NCI-H2227 (cell line): ENCODE results near the gene DNAJB2.
"Not testable (repeated sequence)": the region's sequence is repeated elsewhere in the genome, so short reads cannot be mapped to it uniquely, and the experiment has no call there.

Experiments used
- DNase-seq: peaks from one replicate; lab custom pipeline; 2025; ENCODE audit not compliant: unreplicated experiment; lab: John Stamatoyannopoulos, UW

DNAJB2 gene

DNA sequence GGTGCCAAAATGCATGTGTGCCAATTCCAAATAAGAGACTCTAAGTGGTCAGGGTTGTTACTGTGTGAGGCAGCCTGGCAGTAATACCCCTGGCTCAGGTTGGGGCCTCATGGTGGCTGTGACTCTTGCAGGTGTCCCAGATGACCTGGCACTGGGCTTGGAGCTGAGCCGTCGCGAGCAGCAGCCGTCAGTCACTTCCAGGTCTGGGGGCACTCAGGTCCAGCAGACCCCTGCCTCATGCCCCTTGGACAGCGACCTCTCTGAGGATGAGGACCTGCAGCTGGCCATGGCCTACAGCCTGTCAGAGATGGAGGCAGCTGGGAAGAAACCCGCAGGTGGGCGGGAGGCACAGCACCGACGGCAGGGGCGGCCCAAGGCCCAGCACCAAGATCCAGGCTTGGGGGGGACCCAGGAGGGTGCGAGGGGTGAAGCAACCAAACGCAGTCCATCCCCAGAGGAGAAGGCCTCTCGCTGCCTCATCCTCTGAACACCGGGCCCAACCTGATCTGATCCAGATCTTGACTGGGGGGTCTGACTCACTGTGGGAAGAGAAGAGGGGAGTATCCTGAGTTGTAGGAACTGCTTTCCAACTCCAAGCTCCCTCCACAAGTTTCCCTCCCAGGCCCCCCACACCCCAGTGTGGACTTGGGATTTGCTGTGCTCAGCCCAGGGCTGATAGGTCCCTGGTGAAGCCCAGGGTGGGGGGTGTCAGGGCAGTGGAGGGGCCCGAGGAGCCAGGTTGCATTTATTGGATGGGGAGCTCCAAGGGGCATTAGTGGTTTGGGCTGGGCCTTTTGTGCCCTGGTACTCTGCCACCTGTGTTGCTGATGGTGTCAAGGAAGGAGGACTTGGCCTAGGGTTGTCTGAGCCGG lies 5.6 kb downstream of the DNAJB2 start:
- no peak for DNase-seq

DNA sequence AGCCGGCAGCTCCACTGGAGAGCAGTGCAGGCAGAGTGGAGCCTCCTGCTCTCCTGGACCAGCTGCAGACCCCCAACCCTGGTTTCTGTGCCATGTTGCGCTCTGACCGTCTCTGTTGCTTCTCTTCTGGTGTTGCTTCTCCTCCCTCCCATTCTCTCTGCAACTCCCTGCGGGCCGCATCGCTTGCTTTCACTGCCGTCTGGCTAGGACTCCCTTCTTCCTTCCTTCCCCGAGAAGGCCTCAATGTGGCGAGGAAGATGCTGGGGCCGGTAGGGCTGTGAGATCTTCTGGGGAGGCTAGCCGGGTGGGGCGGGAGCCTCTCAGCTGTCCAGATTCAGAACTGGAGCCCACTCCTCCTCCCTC lies 6.2 kb downstream of the DNAJB2 start:
- DNase-seq, result no peak

DNA sequence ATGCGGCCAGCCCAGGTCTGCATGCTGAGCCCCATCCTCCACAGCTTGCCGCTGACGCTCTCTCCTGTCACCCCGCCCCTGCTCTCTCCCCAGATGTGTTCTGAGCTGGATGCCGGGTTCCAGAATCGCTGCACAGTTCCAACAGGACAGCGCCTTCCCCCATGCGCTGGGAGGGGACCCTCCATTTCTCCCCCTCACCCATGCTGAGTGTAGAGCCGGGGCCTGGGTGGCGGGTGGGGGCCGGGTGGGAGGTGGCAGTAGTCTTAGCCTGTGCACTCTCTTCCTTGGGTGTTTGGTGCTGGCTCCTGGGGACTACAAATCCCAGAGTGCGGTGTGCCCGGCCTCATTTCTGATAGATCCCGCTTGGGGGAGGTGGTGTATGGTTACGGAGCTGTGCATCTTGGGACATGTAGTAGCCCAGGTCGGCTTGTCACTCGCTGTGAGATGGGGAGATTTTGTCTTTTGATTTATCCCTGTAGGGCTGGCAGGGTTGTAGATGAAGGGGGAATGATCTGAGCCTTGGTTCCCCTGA lies 6.8 kb downstream of the DNAJB2 start:
- peak; percentile 86 for DNase-seq

DNA sequence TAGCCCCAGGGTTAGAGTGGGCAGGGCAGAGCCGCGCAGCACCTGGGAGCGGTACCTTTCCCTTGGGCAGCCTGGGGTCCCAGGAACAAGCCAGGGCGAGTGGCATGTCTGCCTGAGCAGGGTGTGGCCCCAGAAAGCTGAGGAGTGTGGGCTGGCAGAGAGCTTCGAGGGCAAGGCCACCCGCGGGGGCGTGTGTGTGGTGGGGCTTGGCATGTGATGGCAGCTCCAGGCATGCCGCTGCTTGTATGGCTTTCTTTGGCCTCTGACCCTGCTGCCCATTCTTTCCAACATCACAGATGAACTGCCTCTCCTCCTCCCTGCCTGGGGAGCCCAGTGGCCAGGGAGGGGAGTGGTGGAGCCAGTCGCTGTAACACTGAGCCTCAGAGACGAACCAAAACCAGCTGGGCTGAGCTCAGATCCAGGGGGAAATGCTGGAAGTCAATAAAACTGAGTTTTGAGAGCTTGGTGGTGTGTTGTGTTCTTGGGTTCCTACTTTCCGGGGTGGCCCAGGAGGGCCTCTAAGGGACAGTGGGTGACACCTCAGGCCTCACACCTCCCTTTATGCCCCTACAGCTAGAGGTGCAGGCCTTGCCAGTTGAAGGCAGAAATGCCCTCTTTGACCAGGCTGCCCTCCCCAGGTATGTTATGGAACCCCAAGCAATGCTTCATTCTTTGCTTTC lies 7.4 kb downstream of the DNAJB2 start:
- peak; percentile 29 for DNase-seq

DNA sequence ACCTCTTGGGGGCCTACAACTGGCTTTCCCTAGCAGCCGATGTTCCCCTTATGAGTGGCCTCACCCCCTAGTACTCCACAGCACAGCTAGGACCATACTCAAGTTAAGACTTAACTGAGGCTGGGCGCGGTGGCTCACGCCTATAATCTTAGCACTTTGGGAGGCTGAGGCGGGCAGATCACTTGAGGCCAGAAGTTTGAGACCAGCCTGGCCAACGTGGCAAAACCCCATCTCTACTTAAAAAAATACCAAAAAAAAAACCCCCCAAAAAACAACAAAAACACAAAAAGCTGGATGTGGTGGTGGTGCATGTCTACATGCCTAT lies 7.9 kb downstream of the DNAJB2 start:
- not testable (repeated sequence) for DNase-seq

DNA sequence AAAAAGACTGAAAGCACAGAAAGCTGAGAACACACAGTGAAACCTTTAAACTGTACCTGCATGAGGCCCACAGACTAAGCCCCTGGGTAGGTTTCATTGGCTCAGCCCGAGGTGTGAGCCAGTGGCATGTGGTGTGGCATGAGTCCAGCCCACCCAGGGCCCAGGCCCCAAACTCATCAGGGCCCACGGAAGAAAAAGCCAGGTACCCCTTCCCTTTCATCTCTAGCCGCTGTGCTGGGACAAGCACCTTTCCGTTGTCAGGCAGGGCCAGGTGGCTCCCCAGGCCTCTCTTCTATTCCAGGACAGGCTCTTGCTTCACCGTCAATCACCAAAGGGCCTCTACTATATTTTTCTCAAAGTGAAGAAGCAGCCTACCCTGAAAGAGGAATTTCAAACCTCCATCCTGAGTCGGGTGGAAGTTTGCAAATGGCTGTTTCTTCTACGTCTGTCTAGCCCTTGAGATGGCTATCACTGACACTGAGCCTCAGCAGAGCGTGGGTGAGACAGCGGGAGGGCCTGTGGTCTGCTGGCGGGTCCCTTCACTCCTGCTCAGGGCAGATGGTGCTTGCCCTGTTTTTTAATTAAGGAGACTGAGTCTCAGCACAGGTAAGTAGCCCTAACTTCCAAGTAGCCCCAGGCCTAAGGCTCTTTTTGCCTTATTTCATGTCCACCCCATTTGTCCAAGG lies 8.6 kb downstream of the DNAJB2 start:
- DNase-seq, result no peak

DNA sequence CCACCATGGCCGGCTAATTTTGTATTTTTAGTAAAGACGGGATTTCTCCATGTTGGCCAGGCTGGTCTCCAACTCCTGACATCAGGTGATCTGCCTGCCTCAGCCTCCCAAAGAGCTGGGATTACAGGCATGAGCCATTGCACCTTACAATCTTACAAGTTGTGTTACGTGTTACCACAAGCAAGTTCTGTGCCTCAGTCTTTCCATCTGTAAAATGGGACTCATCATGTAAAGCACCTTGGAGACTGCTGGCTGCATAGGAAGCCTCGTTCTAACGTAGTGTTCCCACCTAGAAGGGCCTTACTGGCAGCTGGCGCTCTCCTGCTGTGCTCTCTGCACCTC lies 10.0 kb downstream of the DNAJB2 start:
- no peak for DNase-seq

DNA sequence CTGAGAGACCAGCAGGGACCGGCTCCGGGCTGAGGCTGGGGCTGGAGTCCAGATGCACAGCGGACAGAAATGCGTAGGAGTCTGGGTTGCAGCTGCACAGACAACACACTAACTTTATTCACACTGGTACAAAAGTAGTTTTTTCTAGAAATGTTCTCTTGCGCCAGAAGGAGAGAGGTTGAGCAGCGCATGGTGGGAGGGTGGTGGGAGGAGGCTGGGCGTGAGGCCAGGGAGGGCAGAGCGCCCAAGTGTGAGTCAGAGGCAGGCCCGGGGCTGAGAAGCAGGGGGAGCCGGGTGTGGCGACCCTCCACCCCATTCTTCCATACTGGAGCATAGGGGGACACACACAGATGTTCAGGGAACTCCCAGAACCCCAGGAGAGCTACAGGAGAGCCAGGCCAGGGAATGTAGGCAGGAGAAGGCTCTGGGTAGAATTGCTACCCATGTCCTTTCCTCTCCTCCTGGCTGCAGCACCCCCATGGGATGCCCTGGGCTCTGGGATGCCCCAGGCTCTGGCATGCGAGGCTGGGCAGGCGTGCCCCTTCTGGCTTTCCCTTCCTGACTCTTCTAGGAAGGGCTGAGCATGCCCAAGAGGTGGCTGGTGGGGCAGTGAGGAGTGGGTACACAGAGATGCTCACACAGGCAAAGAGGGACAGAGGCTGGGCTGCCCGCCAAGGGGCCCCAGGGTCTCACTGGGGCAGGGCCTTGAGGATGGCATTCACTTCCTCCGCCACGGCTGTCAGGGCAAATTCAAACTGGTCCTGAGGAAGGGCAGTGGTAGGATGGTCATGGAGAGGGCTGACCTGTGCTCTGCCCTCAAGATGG lies 10.6 kb downstream of the DNAJB2 start:
- DNase-seq, result no peak

DNA sequence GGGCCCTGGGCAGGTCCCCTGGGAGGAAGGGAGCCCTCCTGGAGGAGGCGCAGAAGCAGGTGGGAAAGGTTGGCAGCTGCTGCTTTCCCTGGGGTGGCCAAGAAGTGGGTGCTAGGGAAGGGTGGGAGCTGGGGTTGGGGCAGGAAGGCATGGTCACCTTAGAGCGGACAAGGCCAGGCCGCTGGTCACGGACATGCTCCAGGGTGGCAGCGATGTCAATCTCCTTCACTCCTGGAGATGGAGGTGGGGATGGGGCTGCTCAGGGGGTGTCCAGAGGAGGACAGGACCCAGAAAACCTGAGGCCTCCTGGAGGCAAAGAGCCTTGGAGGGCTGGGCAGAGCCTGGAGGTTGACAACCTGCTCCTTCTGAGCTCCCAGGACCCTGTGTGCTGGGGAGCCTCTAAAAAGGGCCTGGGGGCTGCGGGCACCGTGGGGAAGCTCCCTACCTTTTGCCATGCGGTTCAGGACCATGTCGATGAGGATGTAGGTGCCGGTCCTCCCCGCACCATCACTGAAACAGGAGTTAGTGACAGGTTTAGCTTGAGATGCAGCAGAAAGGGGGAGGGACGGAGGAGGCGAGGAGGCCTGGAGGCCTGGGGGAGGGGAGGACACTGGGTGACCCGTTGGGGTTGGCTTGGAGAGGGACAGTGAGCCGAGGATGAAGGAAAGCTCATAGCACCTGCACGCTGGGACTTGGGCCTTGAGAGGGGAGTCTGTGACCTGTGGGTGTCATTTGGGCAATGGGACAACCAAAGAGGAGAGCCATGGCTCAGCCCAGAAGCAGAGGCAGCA lies 11.4 kb downstream of the DNAJB2 start:
- DNase-seq, result no peak

DNA sequence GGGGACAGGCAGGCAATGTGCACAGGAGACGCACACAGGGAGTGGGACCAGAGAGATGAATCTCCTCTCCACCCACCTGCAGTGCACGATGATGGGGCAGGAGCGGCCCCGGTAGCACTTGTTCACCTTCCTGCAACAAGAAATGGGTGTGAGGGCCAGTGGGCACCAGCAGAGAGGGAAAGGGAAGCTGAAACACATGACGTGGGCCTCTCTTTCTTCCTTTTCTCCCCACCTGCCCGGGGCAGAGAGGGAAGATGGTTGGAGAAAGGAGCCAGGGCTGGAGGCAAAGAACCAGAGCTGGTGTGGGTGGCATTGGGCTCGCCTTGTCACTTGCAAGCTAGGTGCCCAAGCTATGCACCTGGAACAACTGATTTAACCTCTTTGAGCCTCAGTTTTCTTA lies 12.2 kb downstream of the DNAJB2 start:
- no peak for DNase-seq

DNA sequence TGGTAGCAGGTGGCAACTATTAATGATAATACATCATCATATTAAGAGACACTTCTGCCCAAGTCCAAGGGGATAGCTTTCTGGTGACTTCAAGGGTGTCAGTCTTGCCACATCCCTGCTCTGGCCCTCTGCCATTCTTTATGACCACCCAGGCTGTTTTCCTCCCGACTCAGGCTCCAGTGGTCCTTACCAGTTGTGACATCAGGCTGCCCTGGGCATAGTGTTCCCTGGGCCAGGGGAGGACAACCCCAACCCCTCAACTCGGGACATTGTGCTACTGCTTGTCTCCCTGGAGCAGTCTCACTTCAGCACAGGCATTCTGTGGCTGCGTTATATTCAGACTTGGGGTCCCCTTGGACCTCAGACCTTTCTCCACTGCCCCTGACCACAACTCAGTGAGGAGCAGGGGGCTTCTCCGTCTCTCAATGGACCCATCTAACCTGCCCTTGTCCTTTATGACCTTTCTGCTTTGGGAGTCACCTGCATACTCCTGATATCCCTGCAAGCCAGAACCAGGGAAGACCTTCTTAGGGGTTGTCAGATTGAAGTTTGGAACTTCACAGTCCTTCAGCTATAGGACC lies 12.8 kb downstream of the DNAJB2 start:
- DNase-seq, result no peak

DNA sequence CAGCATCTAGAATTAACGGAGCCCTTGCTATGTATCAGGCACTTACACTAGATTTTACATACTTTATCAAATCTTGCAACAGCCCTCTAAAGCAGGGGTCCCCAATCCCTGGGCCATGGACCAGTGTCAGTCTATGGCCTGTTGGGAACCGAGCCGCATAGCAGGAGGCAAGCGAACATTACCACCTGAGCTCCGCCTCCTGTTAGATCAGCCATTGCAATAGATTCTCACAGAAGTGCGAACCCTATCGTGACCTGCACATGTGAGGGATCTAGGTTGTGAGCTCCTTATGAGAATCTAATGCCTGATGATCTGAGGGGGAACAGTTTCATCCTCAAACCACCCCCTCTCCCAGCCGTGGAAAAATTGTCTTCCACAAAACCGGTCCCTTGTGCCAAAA lies 13.4 kb downstream of the DNAJB2 start:
- DNase-seq, result no peak

DNA sequence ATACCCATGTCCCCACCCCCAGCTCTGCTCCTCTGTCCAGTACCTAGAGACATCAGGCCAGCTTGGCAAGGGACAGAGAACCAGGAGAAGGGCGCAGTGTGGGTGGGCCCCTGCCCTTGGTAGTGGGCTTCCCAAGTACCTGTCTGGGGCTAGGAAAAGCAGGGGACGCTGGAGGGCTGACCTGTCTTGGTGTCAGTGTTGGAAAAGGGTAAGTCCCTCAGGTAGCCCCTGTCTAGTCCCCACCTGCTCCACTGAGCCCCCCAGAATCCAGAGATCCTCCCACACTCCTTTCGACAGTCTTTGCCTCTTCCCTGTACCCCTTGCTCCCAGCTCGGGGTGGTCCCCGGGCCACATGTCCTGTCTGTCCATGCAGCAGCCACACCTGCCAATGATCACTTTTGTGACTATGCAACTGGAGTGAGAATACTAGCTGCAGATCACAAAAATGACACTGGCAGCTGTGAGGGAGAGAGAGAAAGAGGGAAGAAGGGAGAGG lies 14.6 kb downstream of the DNAJB2 start:
- no peak for DNase-seq

DNA sequence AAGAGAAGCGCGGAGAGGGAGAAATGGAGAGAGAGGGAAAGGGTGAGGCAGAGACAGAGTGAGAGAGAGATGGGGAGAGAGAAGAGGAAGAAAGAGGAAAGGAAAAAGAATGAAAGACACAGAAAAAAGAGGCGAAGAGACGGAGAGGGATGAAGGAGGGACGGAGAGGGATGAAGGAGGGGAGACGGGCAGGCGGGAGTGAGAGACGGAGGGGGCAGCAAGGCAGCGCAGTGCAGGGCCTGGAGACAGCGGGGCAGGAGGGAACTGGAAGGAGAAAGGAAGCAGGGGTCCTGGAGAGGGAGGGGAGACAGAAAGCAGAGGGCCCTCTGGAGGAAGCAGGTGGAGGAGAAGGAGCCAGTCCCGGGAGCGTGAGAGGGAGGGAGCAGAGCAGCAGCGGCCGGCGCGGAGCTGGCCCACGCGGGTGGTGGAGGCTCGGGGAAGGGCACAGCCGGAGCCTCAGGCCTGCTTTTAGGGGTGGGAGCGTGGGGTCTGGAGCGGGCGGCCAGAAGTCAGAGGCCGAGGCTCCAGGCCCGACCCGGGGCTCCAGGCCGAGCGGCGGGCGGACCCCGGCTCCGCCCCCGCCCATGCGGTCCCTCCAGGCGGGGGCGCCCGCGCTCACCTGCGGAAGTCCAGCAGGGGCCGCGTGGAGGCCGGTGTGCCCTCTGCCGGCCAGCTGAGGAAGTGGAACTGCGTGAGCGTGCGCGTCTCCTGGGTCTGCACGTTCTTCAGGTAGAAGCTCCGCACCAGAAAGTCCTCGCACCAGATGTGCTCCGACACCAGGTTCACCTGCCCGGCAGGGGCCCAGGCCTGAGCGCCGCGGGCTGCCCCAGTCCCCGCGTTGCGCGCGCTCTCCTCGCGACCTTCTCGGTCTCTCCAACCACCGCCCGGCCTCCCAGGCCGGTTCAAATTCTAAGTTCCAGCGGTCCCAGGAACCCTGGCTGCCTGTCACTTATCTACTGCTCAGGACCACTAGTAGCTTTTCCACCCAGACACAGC lies 15.5 kb downstream of the DNAJB2 start:
- DNase-seq, result no peak

DNA sequence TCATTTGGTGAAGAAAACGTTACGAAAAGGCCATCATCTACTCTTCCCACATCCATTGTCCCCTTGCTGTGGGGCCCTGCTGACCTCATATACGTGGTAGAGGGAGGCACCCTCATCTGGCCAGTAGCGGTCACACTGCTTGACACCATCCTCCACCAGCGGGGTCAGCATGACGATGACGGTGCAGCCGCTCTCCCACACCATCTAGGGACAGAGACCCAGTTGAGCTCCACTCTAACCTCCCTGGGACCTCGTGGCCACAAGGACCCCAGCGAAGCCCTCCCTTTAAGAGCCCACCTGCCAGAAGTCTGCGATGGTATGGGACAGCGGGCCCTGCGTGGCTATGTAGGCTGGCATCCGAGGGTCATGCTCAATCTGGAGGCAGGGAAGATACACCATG lies 17.0 kb downstream of the DNAJB2 start:
- DNase-seq, result no peak

DNA sequence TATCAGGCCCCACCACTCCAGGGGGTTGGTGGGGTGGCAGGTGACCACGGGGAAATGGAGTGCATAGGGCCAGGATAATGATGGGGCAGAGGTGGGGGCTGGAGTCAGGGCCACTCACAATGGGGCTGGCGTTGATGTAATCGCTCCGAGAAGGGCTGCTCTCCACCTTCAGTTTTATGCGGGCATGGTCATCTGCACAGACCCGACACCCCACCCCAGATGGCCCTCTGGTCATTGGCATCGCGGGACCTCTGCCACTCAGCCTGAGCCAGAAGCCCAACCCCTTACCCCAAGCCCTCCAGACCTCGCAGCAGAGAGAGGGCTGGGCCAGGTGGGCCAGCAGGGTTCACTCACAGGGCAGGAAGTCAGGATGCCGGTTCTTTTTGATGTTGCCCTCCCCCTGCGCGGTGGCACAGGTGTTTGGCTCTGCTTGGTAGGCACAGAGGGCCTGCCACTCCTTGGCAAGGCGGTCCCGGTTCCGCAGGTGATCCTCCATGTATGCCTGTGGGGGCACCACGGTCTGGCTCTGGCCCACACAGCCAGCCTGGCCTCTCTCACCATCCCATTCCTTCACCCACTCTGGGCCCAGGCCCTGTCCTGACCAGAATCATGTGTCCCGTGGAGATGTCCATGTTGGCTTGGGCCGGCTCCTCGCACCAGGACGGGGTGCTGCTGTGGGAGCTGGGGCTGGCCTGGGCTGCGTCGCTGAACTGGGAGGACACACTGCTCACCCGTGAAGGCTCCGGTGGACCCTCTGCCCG lies 17.6 kb downstream of the DNAJB2 start:
- no peak for DNase-seq

DNA sequence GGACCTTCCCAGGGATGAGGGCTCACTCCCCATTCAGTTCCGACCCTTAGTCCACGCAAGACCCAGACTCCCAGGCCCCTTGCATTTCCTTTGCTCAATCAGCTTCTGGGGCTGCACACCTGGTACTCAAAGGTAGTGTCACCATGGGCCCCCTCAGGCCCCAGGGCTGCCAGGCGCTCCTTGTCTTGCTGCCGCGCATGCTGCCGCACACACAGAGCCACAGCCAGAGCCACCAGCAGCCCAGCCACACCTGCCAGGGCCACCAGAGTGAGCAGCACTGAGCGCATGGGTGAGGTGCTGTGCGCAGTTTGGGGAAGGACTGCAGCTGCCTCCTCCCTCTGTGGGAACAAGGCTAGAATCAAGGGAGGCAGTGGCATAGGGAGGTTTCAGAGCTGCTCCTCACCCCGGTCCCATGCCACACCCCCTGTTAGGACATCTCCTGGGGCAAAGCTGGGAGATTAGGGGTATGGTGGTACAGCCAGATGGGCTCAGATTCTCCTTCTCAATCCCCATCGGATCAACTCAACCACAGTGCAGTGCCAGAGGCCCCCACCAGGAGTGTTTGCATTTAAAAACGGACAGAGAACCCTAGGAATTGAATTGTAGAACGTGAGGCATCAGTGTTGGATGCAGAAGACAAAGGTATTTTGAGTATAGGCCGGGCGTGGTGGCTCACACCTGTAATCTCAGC lies 18.7 kb downstream of the DNAJB2 start:
- DNase-seq, result no peak
